Smooth muscle cell of the coronary artery (primary cell): ENCODE data around the gene PDZRN3. TPM values are rescaled to one million over a fixed set of nuclear protein-coding genes. Genes with fewer than 3 reads are reported as not detected.

Experiments
- total RNA-seq: library from RNA; depleted of rRNA; stranded (reverse); fragments of >200 nt; gene quantifications from 2 replicates; pipeline ENCODE4 v1.2.3, GENCODE V29; 2014; ENCODE audit warnings: low replicate concordance

PDZRN3 gene
- total RNA-seq = 14.3 and 132 TPM in 2 replicates

DNA sequence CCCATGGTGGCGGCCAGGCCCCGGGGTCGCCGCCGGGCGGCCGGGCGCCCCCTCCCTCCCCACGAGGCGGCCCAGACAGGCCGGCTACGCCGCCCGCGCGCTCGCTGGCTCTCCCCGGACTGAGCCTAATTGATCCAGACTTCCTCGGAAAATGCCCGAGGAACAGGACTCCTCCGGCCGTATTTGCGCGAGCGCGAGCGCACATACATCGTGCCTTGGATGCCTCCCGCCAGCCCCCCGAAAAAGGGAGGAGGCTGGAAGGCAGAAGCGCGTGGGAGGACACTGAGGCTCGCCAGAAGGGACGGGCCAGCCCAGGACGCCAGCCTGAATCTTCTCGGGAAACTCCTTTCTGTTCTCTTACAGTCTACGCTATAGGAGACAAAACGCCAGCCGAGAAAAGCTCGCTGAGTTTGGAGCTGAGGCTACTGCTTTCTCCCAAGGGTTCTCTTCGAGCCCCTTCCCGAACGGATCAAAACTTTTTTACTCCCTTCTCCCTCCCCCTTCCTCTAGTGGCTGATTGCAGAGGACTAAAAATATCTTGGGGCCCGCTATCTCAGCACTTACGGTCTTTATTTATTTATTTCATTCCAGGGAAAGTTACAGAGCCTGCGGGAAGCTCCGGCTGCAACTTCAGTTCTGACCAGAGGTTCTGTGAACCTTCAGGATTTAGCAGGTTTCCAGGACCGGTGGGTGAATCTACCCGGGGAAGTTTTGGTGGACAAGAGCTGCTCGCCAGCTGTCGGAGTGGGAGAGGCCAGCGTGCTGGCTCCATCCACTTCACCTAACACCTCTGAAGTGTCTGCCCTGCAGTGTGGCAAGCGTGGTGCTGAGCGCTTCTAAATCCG lies at the start of gene PDZRN3:
Gene PDZRN3 (minus strand): TSS at position 121 of the 845 bp plus-strand sequence.

